Vagina (tissue), 2 donors: Measurements from ENCODE around the gene DDX11. TPM values are rescaled to one million over a fixed set of nuclear protein-coding genes. Genes with fewer than 3 reads are reported as not detected.
A peak's percentile ranks its signal among the peaks of the same experiment; 100 is the strongest.

ENCODE experiments used
- DNase-seq, 2 donors: peaks; one replicate each; pipeline ENCODE4 v3.0.0-alpha.2; 2017; ENCODE audit errors: extremely low spot score in 2 of 2
- H3K27ac ChIP-seq: fragments of 200-600 bp; sonication (generic); one replicate; pipeline ENCODE4 v1.5.1; 2019
- H3K27me3 ChIP-seq: fragments of 200-600 bp; sonication (generic); one replicate; pipeline ENCODE4 v1.5.1; 2019
- H3K36me3 ChIP-seq, 2 donors: fragments of 200-600 bp; sonication (generic); one replicate each; pipeline ENCODE4 v1.5.1; 2017 to 2019
- H3K4me1 ChIP-seq: fragments of 200-600 bp; sonication (generic); one replicate; pipeline ENCODE4 v1.5.1; 2019
- H3K4me3 ChIP-seq, 2 donors: fragments of 200-600 bp; sonication (generic); 1 replicate in 1 of 2; 2 replicates in 1 of 2; pipeline ENCODE4 v1.5.1; 2016 to 2019
- H3K9me3 ChIP-seq: fragments of 200-600 bp; sonication (generic); one replicate; pipeline ENCODE4 v1.5.1; 2019
- CTCF ChIP-seq, 3 experiments: fragments of 450-650 bp in 2 of 3; fragments of 200-600 bp in 1 of 3; sonication (generic) in 1 of 3; IDR thresholded peaks; one replicate each; pipeline ENCODE4 v1.5.1; 2017 to 2019; ENCODE audit warnings: antibody characterized with exemption in 3 of 3, mild to moderate bottlenecking in 2 of 3, moderate library complexity in 2 of 3
- POLR2A ChIP-seq, 2 donors: fragments of 450-650 bp; IDR thresholded peaks; one replicate each; pipeline ENCODE4 v1.6.1; 2017; ENCODE audit warnings: antibody characterized with exemption in 2 of 2, mild to moderate bottlenecking in 2 of 2, moderate library complexity in 2 of 2
- POLR2AphosphoS5 ChIP-seq, 2 donors: sonication (generic); formaldehyde crosslinking; IDR thresholded peaks; one replicate each; pipeline ENCODE4 v1.9.0; 2017; ENCODE audit warnings: antibody characterized with exemption in 2 of 2, mild to moderate bottlenecking in 2 of 2, low read depth in 1 of 2; ENCODE audit not compliant: insufficient read depth in 1 of 2
- intact Hi-C: fragments of 100-400 bp; cut with DNase I; formaldehyde crosslinking; loops from one replicate; pipeline ENCODE4 v1.15.1; 2023
- total RNA-seq: library from RNA; depleted of rRNA; stranded (reverse); fragments of >200 nt; gene quantifications from one replicate; pipeline ENCODE4 v1.2.3, GENCODE V29; 2016

The DDX11 gene
- total RNA-seq, 1 donor from 2014 or later: 35.4 TPM

- intact Hi-C loops: no loop called here
- no peaks in the 10 kb centered on the region for H3K9me3 ChIP-seq
- H3K36me3 ChIP-seq: no peaks in the 10 kb centered on the region
- peak; percentile 9 to 65 for DNase-seq
- no peaks in the 10 kb centered on the region for H3K27me3 ChIP-seq
- no peak for TF ChIP-seq POLR2AphosphoS5 (IDR thresholded peaks at IDR 0.05; ENCODE audit: insufficient read depth in 1 of 2, low read depth in 1 of 2)
- no peak for TF ChIP-seq CTCF (IDR thresholded peaks at IDR 0.05)
- no peak for TF ChIP-seq POLR2A (IDR thresholded peaks at IDR 0.05)
- H3K4me1 ChIP-seq: no peaks in the 10 kb centered on the region
- no peak overlapping the region for H3K4me3 ChIP-seq
- H3K27ac ChIP-seq: no peak overlapping the region
These were observed 40.5 kb upstream of the DDX11 start for GRCh38 chr12:31033146-31033545.

GRCh38 chr12:31033681-31034080 is 40.0 kb upstream of the DDX11 start:
- Histone ChIP-seq H3K9me3 (no peaks in the 10 kb centered on the region), H3K4me3 (no peak overlapping the region), H3K36me3 (no peaks in the 10 kb centered on the region), H3K4me1 (no peaks in the 10 kb centered on the region), H3K27me3 (no peaks in the 10 kb centered on the region), H3K27ac (no peak overlapping the region)
- TF ChIP-seq POLR2A (IDR thresholded peaks at IDR 0.05): no peak
- no peak for TF ChIP-seq CTCF (IDR thresholded peaks at IDR 0.05)
- no peak for TF ChIP-seq POLR2AphosphoS5 (IDR thresholded peaks at IDR 0.05; ENCODE audit: insufficient read depth in 1 of 2, low read depth in 1 of 2)
- DNase-seq: peak in 1 of 2 donors; percentile 79
- intact Hi-C loops: no loop called here

- Histone ChIP-seq H3K27ac (no peak overlapping the region), H3K4me1 (no peaks in the 10 kb centered on the region), H3K27me3 (no peaks in the 10 kb centered on the region), H3K4me3 (no peak overlapping the region), H3K36me3 (no peaks in the 10 kb centered on the region), H3K9me3 (no peaks in the 10 kb centered on the region)
- TF ChIP-seq POLR2A (IDR thresholded peaks at IDR 0.05) (no peak), CTCF (IDR thresholded peaks at IDR 0.05) (no peak), POLR2AphosphoS5 (IDR thresholded peaks at IDR 0.05; ENCODE audit: insufficient read depth in 1 of 2, low read depth in 1 of 2) (no peak)
- intact Hi-C loops: no loop called here
- no peak for DNase-seq
These were observed 39.3 kb upstream of the DDX11 start for GRCh38 chr12:31034372-31034771.

GRCh38 chr12:31035226-31035625 is 38.4 kb upstream of the DDX11 start:
- Histone ChIP-seq H3K9me3 (no peaks in the 10 kb centered on the region), H3K27me3 (no peaks in the 10 kb centered on the region), H3K4me1 (no peaks in the 10 kb centered on the region), H3K27ac (no peak overlapping the region), H3K4me3 (no peak overlapping the region), H3K36me3 (no peaks in the 10 kb centered on the region)
- TF ChIP-seq POLR2A (IDR thresholded peaks at IDR 0.05) (no peak), POLR2AphosphoS5 (IDR thresholded peaks at IDR 0.05; ENCODE audit: insufficient read depth in 1 of 2, low read depth in 1 of 2) (no peak), CTCF (IDR thresholded peaks at IDR 0.05) (no peak)
- no peak for DNase-seq
- intact Hi-C loops: no loop called here

GRCh38 chr12:31035967-31036665 is 37.5 kb upstream of the DDX11 start:
- Histone ChIP-seq H3K4me3 (no peak overlapping the region), H3K27ac (no peak overlapping the region), H3K4me1 (no peaks in the 10 kb centered on the region), H3K27me3 (no peaks in the 10 kb centered on the region), H3K9me3 (no peaks in the 10 kb centered on the region), H3K36me3 (no peaks in the 10 kb centered on the region)
- DNase-seq: no peak
- intact Hi-C loops: no loop called here
- TF ChIP-seq CTCF (IDR thresholded peaks at IDR 0.05): no peak
- TF ChIP-seq POLR2A (IDR thresholded peaks at IDR 0.05): no peak
- TF ChIP-seq POLR2AphosphoS5 (IDR thresholded peaks at IDR 0.05; ENCODE audit: insufficient read depth in 1 of 2, low read depth in 1 of 2): no peak
